ENCODE results near the gene TFB2M. TPM values are rescaled to one million over a fixed set of nuclear protein-coding genes. Genes with fewer than 3 reads are reported as not detected.

The TFB2M gene
- total RNA-seq, 4 donors from 2014 or later: 9.1 to 12.9 (median 11.4) TPM

GRCh38 chr1:246530482-246530881, 35.6 kb downstream of the TFB2M start:
- Histone ChIP-seq H3K4me1 (no peaks in the 10 kb centered on the region), H3K36me3 (no peaks in the 10 kb centered on the region), H3K9me3 (peaks cover 0 to 9% (median 3%) of the 10 kb centered on the region in 4 donors), H3K27me3 (no peaks in the 10 kb centered on the region), H3K27ac (replicated peaks in 1 of 4) (no peak overlapping the region), H3K4me3 (no peak overlapping the region)
- intact Hi-C loops (cut with DNase I): no loop called here
- no peak for DNase-seq (ENCODE audit: extremely low spot score)
- TF ChIP-seq, protein P1, sequence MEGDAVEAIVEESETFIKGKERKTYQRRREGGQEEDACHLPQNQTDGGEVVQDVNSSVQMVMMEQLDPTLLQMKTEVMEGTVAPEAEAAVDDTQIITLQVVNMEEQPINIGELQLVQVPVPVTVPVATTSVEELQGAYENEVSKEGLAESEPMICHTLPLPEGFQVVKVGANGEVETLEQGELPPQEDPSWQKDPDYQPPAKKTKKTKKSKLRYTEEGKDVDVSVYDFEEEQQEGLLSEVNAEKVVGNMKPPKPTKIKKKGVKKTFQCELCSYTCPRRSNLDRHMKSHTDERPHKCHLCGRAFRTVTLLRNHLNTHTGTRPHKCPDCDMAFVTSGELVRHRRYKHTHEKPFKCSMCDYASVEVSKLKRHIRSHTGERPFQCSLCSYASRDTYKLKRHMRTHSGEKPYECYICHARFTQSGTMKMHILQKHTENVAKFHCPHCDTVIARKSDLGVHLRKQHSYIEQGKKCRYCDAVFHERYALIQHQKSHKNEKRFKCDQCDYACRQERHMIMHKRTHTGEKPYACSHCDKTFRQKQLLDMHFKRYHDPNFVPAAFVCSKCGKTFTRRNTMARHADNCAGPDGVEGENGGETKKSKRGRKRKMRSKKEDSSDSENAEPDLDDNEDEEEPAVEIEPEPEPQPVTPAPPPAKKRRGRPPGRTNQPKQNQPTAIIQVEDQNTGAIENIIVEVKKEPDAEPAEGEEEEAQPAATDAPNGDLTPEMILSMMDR (IDR thresholded peaks at IDR 0.05): no peak
- TF ChIP-seq POLR2A (IDR thresholded peaks at IDR 0.05; ENCODE audit: low read depth): no peak
- TF ChIP-seq EP300 (IDR thresholded peaks at IDR 0.05): no peak
- TF ChIP-seq POLR2AphosphoS5 (IDR thresholded peaks at IDR 0.05): no peak
- 60% methylated on average over 2 of the region's 2 CpGs for WGBS

DNA sequence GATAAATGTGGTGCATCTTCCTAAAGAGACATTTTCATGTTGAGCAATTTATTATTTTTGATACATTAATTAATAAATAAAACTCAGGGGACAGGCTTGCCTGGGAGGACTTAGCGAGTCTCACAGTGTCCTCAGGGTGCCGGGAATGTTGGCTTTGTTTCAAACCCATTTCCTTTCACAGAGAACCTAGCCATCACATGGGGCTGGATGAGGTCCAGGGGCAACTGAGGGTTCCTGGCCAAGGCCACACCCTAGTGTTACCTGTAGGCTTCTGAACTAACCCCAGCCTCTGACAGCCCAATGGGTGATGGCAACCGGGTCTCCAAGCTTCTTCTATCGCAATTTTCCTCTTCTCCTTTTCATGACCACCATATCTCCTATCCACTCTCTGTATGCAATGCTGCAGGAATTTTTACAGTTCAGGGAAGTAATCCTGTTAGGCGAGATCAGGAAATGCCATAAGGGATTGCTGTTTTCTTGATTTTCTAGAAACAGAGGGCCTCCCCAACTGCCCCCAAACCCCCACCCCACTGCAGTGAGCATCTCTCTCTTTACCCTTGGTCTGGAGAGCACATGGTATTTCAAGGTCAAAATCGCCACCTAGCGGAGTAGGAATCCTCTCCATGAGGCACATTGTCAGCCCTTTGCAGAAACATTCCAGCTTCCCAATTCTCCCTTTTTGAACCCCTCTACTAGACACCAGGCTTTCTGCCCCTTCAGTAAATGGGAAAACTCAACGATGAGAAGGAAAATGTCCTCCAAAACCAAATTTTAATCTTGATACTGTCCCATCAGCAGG, 36.9 kb downstream of the TFB2M start:
- Histone ChIP-seq H3K36me3 (no peaks in the 10 kb centered on the region), H3K9me3 (peaks cover 0 to 9% (median 3%) of the 10 kb centered on the region in 4 donors), H3K27me3 (no peaks in the 10 kb centered on the region), H3K4me1 (no peaks in the 10 kb centered on the region), H3K4me3 (no peak overlapping the region), H3K27ac (replicated peaks in 1 of 4) (no peak overlapping the region)
- no peak for TF ChIP-seq POLR2AphosphoS5 (IDR thresholded peaks at IDR 0.05)
- no peak for DNase-seq (ENCODE audit: extremely low spot score)
- intact Hi-C loops (cut with DNase I): no loop called here
- 62% methylated on average over 8 of the region's 8 CpGs for WGBS

DNA sequence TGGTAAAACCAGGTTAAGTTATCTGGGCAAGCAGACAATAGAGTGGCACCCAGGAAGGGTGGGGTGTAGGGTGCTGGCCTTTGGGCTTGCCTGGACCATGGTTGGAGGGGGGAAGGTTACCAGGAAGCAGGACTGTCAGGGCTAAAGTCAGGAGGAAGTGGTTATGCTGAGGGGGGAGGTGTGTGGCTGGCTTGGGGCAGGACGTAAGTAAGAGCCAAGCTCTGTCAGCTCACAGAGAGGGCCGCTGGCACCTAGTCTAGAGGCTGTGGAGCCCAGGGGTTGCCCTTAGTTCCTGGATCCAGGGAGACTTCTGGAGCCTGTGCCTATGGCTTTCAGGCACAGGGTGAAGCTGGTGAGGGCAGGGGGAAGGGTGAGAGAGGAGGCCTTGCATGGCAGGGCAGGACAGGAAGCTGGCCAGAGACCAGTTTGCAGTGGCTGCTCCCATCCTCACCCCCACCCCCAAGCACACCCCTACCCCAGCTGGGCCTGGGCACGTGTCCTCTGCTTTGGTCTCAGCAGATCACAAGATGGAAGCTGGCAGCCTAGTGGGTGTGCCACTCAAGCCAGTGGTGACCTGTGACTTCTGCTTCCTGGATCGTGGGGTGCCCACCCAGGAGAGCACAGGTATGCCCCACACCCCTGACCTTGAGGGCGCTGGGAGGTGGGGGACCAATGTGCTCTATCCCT, 38.5 kb downstream of the TFB2M start:
- TF ChIP-seq, protein P1 (IDR thresholded peaks at IDR 0.05): no peak
- TF ChIP-seq EP300 (IDR thresholded peaks at IDR 0.05) (no peak), POLR2A (IDR thresholded peaks at IDR 0.05; ENCODE audit: low read depth) (no peak), POLR2AphosphoS5 (IDR thresholded peaks at IDR 0.05) (no peak)
- peaks cover 0 to 9% (median 3%) of the 10 kb centered on the region in 4 donors for H3K9me3 ChIP-seq
- no peaks in the 10 kb centered on the region for H3K4me1 ChIP-seq
- H3K27ac ChIP-seq (replicated peaks in 1 of 4): no peak overlapping the region
- DNase-seq (ENCODE audit: extremely low spot score): no peak
- H3K36me3 ChIP-seq: no peaks in the 10 kb centered on the region
- H3K27me3 ChIP-seq: no peaks in the 10 kb centered on the region
- 44% methylated on average over 3 of the region's 5 CpGs for WGBS
- no peak overlapping the region for H3K4me3 ChIP-seq
- intact Hi-C loops (cut with DNase I): no loop called here

DNA sequence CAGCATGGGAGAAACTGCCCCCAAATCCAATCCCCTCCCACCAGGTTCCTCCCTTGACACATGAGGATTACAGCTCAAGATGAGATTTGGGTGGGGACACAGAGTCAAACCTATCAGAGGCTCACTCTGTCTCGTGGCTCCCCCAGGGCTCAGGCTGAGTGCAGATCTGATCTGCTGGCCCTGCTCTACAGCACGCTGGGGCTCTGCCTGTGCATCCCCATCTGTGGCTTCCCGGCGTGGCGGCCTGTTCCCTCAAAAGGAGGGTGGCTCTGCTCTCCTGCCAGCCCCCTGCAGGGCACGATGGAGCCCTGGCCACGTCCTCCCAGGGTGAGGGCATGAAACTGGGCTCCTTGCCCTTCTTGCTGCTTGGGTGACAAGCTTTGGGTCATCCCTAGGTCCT, 39.1 kb downstream of the TFB2M start:
- Histone ChIP-seq H3K4me1 (no peaks in the 10 kb centered on the region), H3K27ac (replicated peaks in 1 of 4) (no peak overlapping the region), H3K36me3 (no peaks in the 10 kb centered on the region), H3K27me3 (no peaks in the 10 kb centered on the region), H3K4me3 (no peak overlapping the region), H3K9me3 (peaks cover 0 to 9% (median 3%) of the 10 kb centered on the region in 4 donors)
- no peak for TF ChIP-seq POLR2AphosphoS5 (IDR thresholded peaks at IDR 0.05)
- TF ChIP-seq POLR2A (IDR thresholded peaks at IDR 0.05; ENCODE audit: low read depth): no peak
- TF ChIP-seq, protein P1 (IDR thresholded peaks at IDR 0.05): no peak
- no peak for TF ChIP-seq EP300 (IDR thresholded peaks at IDR 0.05)
- no peak for DNase-seq (ENCODE audit: extremely low spot score)
- intact Hi-C loops (cut with DNase I): no loop called here
- 79% methylated on average over 5 of the region's 7 CpGs for WGBS

DNA sequence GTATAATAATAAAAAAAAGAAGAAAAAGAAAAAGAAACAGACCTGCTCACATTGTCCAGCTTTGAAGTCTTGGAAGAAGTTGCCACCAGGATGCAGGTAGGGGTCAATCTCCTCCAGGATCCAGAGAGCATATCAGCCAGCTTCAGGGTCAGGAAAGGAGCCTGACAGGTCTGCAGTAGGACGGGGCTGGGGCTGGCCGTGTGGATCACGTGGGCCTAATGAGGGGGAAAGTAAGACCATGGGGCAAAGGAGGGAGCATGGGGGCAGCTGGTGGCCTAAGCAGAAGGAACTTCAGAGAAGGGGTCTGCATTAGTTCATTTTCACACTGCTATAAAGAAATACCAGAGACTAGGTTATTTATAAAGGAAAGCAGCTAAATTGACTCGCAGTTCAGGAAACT, 39.7 kb downstream of the TFB2M start:
- 89% methylated on average over 4 of the region's 4 CpGs for WGBS
- H3K4me1 ChIP-seq: no peaks in the 10 kb centered on the region
- H3K36me3 ChIP-seq: no peaks in the 10 kb centered on the region
- H3K27ac ChIP-seq (replicated peaks in 1 of 4): no peak overlapping the region
- H3K9me3 ChIP-seq: peaks cover 0 to 9% (median 3%) of the 10 kb centered on the region in 4 donors
- no peak for DNase-seq (ENCODE audit: extremely low spot score)
- H3K4me3 ChIP-seq: no peak overlapping the region
- TF ChIP-seq POLR2A (IDR thresholded peaks at IDR 0.05; ENCODE audit: low read depth): no peak
- TF ChIP-seq POLR2AphosphoS5 (IDR thresholded peaks at IDR 0.05): no peak
- no peak for TF ChIP-seq EP300 (IDR thresholded peaks at IDR 0.05)
- TF ChIP-seq, protein P1 (IDR thresholded peaks at IDR 0.05): no peak
- intact Hi-C loops (cut with DNase I): no loop called here
- H3K27me3 ChIP-seq: no peaks in the 10 kb centered on the region

Measured in esophagus muscularis mucosa (tissue), 4 donors.